GM23338 (cell line): ENCODE results near the gene CDKAL1.

ENCODE experiments used
- CTCF ChIP-seq, 2 experiments: fragments of 200-600 bp in 1 of 2; sonication (generic) in 1 of 2; conservative IDR thresholded peaks; 2 replicates each; pipeline versions ENCODE4 v1.5.1 to v1.6.1; 2016 to 2017; ENCODE audit warnings: antibody characterized with exemption in 2 of 2, low read depth in 2 of 2, mild to moderate bottlenecking in 2 of 2, moderate library complexity in 1 of 2
- EZH2phosphoT487 ChIP-seq: fragments of 200-600 bp; sonication (generic); IDR thresholded peaks from one replicate; pipeline ENCODE4 v1.8.1; 2018; ENCODE audit warnings: antibody characterized with exemption; ENCODE audit not compliant: unreplicated experiment
- REST ChIP-seq: IDR thresholded peaks from one replicate; pipeline ENCODE4 v1.6.1; 2018; ENCODE audit warnings: antibody characterized with exemption; ENCODE audit not compliant: unreplicated experiment

GRCh38 chr6:20688710-20689500 is 154.6 kb downstream of the CDKAL1 start:
- no peak for TF ChIP-seq CTCF (conservative IDR thresholded peaks at IDR 0.05; ENCODE audit: low read depth in 2 of 2)
- TF ChIP-seq EZH2phosphoT487, result no peak
- no peak for TF ChIP-seq REST
